Stimulated activated CD4-positive, alpha-beta T cell treated with anti-CD3 and anti-CD28 coated beads, TNF-alpha, amount 100 ng/mL, for 48 hours (primary cell): ENCODE data around the gene BBS9.

Experiments
- DNase-seq, 3 donors: peaks; one replicate each; pipeline ENCODE4 v3.0.0-alpha.2; 2020; ENCODE audit warnings: low read depth in 3 of 3

Gene BBS9

DNA sequence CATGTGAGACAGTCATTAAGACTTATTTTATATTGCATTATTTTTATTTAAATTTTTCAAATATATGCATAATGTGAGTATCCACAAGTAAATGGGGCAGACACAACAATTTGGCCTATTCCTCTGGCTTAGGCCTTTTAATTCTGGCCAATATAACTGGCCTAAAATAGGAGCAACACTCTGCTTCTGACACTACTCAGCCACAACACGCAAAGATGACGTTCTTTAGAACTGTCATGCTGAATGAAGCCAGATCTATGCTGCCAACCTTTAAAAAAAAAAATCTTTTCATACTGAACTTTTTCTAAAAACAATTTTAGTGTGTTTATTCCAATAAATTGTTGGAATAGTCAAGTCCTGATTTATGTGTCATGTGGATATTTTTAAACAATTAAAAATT is 421.0 kb downstream of the BBS9 start:
- no peak for DNase-seq

GRCh38 chr7:33550979-33551378 is 421.6 kb downstream of the BBS9 start:
- no peak for DNase-seq

DNA sequence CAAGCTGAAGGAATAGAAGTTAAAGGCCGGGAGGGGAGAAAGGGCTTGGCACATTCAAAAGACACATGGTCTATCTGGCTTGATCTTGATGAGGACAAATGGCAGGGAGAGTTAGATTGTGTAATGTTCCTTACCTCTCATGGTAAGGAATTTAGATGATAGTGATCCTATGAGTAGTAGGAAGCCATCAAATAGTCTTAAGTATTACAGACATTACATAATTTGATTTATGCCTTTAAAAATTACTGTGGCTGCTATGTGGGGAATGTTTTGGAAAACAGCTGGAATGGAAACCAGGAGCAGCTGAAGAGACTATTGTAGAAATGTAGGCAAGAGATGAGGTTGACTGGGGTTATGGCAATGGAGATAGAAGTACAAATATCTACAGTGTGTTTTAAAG is 424.7 kb downstream of the BBS9 start:
- no peak for DNase-seq

DNA sequence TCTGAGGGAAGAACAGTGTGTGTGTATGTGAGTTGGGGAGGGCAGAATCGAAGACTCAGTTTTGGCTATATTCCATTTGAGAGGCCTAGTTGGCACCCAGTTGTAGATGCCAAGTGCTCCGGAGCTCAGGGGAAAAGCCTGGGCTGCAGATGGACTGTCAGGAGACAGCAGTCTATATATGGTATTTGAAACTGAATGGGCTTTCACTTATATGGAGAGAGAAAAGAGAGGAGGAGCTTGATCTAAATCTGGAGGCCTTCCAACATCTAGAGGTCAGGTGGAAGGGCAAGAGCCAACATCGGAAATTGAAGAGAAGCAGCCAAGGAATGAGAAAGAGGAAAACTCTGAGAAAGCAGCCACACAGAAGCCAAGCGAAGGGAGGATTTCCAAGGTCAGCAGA is 425.2 kb downstream of the BBS9 start:
- no peak for DNase-seq

DNA sequence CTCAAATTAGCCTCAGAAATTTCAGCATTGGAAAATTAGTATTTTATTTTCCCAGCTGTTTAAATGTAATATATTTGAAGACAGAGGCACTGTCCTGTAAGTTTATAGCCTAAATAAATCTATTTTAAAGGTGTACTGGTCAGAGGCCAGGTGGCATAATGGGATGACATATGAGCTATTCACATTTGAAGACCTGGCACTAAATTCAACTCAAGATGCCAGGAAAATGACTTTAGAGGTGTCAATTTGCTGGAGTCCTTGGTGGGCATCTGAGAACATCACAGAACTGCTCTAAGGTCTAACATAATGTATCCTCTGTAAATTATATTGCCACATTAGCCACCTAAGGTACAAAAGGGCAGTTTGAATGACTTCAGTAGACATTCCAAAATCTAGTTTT is 427.1 kb downstream of the BBS9 start:
- no peak for DNase-seq

- no peak for DNase-seq
These were observed 429.4 kb downstream of the BBS9 start for GRCh38 chr7:33558549-33559323.

- DNase-seq: no peak
These were observed 430.0 kb downstream of the BBS9 start for GRCh38 chr7:33559324-33559710.

GRCh38 chr7:33562996-33563395 is 433.6 kb downstream of the BBS9 start:
- DNase-seq: no peak

GRCh38 chr7:33563651-33564050 is 434.3 kb downstream of the BBS9 start:
- DNase-seq: no peak

GRCh38 chr7:33578166-33578565 is 448.8 kb downstream of the BBS9 start:
- DNase-seq: no peak

- no peak for DNase-seq
These were observed 449.7 kb downstream of the BBS9 start for GRCh38 chr7:33578881-33579672.

GRCh38 chr7:33579673-33579960 is 450.3 kb downstream of the BBS9 start:
- no peak for DNase-seq

DNA sequence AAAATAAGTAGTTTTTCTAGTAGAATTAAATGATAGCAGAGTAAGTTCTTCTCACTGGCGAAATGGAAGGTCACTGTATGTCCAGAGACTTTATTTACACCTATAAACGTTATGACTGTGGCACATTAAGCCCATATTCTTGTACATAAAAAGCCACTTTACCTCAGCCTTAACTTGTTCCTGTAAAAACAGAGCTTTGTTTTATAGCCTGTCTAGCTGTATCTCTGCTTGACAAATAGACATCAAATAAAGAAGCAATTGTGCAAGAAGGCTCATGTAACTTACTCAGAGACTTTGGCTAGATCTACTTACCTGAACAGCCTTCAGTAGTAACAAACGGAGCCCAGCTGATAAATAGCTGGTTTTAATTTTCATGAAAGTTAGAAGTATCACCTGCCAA is 451.9 kb downstream of the BBS9 start:
- no peak for DNase-seq

- DNase-seq: no peak
These were observed 452.7 kb downstream of the BBS9 start for GRCh38 chr7:33582104-33582503.

DNA sequence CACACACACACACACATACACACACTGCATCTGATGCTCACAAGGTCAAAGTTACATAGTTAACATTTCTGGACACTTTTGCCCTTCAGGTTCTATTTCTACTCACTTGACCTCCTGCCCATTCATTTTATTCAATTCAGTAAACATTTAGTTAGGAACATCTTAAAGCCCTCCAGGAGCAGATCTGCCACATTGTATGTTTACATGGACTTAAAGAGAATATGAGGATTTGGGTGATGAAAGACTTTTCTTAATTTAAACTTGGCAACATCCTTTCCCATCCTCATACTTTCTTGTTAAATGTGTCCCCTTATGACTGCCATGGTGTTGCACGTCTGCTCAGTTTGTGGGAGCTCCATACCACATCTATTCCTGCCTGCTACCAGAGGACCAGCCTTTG is 453.2 kb downstream of the BBS9 start:
- DNase-seq: no peak

DNA sequence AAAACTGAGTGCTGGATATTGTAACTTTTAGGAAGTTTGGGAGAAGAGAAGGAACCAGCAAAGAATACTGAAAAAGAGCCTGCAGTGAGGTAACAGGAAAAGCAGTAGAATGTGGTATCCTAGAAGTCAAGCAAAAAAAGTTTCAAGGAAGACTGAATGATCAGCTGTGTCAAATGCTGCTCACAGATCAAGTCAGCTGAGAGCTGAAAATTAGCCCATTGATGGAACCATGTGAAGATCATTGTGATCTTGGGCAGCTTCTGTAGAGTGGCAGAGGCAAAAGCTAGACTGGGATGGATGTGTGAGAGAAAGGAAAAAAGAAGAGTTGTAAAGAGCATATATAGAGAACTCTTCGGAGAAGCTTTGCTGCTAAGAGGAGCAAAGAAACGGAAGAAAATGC is 460.5 kb downstream of the BBS9 start:
- DNase-seq: no peak

GRCh38 chr7:33590916-33591315 is 461.6 kb downstream of the BBS9 start:
- DNase-seq: no peak

- no peak for DNase-seq
These were observed 462.1 kb downstream of the BBS9 start for GRCh38 chr7:33591490-33591889.

GRCh38 chr7:33592718-33593117 is 463.4 kb downstream of the BBS9 start:
- no peak for DNase-seq

DNA sequence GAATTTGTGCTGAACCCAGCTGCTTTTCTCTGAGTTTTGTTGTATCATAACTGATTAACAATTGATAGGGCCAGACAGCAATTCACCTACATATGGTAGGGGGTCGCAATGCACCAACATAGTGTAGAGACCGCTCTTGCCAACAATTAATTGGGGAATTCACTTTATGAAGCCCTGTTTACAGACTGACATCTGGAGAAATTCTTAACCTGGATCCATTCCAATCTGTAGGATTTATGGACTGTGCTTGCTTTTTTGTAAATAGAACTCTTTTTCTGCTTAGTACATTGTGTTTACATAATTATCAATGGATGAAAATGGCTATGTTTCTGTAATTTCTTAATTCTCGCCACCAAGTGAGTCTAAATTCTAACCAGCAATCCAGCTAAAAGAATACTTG is 464.2 kb downstream of the BBS9 start:
- DNase-seq: no peak

DNA sequence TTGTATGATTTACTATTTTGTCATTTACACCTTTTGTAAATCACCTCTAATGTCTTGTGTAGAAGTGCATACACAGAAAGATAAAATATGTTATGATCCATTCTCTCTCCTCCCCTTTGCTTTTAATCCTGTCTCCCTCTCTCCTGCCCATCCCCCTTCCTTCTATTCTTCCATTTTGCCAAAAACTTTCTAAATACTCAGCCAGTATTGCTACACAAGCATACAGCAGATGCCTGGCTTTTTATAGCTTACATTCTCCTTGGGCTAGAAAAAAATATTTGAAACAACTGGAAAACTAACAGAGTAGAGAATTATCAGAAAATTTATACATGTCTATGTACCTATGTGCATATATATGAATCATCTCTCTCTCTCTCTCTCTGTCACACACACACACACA is 467.3 kb downstream of the BBS9 start:
- DNase-seq: no peak

- no peak for DNase-seq
These were observed 467.8 kb downstream of the BBS9 start for GRCh38 chr7:33597181-33597580.

DNA sequence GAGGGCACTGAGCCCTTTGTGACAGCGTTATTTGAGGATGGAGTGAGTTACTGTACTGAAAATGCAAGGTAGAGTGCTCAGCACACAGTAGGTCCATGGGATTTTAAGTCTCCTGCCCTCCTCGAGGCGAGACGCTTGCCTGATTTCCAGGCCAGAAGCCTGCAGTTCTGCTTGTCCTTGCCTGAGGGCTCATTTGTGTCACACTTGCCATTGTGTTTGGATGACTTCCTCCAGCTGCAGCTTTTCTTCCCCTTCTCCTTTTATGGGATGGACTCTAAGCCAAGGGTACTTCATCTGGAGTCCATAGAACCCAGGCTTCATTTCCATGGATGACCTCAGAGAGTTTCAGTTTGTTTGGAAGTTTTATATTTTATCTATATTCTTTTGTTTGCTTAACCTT is 471.7 kb downstream of the BBS9 start:
- DNase-seq: no peak

GRCh38 chr7:33601884-33602283 is 472.5 kb downstream of the BBS9 start:
- no peak for DNase-seq
